HEK293 (cell line): ENCODE measurements around the gene MYH3.

Experiments
- TF ChIP-seq, protein P1 (sequence below): fragments of 450-650 bp; formaldehyde crosslinking; IDR thresholded peaks from 2 replicates; pipeline ENCODE4 v1.5.1; 2016; ENCODE audit warnings: missing biosample characterization, missing genetic modification characterization
- TF ChIP-seq, protein P2 (sequence below): fragments of 450-650 bp; formaldehyde crosslinking; IDR thresholded peaks from 2 replicates; pipeline ENCODE4 v1.5.1; 2016; ENCODE audit warnings: missing biosample characterization, missing genetic modification characterization

DNA sequence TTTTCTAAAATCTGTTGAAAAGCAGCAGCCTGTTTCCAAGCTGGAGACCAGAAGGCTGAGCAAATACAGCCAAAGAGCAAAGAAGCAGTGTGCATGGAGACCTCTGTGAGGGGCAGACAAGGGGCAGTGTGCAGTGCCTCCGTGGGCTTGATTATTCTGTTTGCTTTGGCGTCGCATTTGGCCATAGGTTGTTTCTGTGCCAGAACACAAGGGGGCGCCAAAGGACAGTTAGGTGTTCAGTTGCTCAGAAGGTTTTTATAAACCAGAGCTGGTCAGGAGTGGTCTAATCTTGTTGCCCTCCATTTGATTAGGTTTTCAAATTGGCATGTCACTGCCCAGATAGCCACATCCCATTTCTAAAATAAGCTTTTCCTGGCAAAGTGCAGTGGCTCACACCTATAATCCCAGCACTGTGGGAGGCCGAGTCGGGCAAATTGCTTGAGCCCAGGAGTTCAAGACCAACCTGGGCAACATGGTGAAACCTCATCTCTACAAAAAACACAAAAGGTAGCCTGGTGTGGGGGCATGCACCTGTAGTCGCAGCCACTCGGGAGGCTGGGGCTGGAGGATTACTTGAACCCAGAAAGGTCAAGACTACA, 10.6 kb downstream of the MYH3 start:
- TF ChIP-seq, protein P1, sequence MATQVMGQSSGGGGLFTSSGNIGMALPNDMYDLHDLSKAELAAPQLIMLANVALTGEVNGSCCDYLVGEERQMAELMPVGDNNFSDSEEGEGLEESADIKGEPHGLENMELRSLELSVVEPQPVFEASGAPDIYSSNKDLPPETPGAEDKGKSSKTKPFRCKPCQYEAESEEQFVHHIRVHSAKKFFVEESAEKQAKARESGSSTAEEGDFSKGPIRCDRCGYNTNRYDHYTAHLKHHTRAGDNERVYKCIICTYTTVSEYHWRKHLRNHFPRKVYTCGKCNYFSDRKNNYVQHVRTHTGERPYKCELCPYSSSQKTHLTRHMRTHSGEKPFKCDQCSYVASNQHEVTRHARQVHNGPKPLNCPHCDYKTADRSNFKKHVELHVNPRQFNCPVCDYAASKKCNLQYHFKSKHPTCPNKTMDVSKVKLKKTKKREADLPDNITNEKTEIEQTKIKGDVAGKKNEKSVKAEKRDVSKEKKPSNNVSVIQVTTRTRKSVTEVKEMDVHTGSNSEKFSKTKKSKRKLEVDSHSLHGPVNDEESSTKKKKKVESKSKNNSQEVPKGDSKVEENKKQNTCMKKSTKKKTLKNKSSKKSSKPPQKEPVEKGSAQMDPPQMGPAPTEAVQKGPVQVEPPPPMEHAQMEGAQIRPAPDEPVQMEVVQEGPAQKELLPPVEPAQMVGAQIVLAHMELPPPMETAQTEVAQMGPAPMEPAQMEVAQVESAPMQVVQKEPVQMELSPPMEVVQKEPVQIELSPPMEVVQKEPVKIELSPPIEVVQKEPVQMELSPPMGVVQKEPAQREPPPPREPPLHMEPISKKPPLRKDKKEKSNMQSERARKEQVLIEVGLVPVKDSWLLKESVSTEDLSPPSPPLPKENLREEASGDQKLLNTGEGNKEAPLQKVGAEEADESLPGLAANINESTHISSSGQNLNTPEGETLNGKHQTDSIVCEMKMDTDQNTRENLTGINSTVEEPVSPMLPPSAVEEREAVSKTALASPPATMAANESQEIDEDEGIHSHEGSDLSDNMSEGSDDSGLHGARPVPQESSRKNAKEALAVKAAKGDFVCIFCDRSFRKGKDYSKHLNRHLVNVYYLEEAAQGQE (tag by site-specific recombination), result no peak
- TF ChIP-seq, protein P2, sequence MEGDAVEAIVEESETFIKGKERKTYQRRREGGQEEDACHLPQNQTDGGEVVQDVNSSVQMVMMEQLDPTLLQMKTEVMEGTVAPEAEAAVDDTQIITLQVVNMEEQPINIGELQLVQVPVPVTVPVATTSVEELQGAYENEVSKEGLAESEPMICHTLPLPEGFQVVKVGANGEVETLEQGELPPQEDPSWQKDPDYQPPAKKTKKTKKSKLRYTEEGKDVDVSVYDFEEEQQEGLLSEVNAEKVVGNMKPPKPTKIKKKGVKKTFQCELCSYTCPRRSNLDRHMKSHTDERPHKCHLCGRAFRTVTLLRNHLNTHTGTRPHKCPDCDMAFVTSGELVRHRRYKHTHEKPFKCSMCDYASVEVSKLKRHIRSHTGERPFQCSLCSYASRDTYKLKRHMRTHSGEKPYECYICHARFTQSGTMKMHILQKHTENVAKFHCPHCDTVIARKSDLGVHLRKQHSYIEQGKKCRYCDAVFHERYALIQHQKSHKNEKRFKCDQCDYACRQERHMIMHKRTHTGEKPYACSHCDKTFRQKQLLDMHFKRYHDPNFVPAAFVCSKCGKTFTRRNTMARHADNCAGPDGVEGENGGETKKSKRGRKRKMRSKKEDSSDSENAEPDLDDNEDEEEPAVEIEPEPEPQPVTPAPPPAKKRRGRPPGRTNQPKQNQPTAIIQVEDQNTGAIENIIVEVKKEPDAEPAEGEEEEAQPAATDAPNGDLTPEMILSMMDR (tag by site-specific recombination), result 0 out of 2 replicates have a peak, but pooled peaks have one; percentile 41
